Measurements from ENCODE around the gene DNAJC5.

DNA sequence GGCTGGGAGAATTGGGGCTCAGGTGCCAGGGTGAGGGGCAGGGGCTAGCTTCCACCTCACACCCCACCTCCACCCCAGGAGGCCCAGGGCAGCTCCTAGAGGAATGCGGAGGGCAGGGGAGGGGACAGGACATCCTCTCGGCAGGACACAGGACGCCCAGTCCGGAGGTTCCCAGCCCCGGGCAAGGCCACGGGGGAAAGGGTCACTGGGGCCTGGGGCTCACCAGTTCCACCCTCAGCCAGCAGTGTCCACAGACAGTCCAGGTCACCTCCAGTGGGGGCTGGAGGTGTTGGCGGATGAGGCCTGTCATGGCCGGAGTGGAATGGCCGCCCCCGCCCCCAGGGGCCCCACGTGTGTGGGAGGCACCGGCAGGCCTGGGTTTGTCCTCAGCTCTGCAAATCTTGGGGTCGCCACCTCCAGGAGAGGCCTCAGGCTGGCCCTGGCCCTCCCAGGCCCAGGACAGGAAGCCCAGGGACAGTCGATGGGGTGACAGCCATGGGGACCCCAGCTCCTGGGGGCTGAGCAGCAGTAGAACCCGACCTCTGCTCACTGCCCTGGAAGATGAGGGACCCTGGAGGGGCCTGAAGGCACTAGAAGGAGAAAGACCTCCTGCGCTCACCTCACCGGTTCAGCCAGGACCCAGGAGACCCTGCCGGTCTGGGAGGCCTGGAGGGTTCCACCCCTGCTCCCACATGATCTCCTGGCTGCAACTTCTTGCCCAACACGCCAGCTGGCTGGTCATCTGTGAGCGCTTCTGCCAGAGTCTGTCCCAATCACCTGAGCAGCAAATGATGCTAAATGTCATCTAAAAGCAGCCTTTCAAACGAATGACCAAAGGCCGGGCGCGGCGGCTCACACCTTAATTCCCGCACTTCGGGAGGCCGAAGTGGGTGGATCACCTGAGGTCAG is 46.7 kb upstream of the DNAJC5 start:
- TF ChIP-seq GATA3 (IDR thresholded peaks at IDR 0.05; ENCODE audit: low read depth, low read length) (no peak), GATA2 (IDR thresholded peaks at IDR 0.05; ENCODE audit: low read depth, low read length) (no peak)
